Measurements from ENCODE around the gene CRYBG2. TPM values are rescaled to one million over a fixed set of nuclear protein-coding genes. Genes with fewer than 3 reads are reported as not detected.

The CRYBG2 gene
- total and polyA plus RNA-seq, 7 donors, result 0.55 to 21.0 (median 13.8) TPM; not detected in 2

GRCh38 chr1:26361605-26362122 lies 7.7 kb upstream of the CRYBG2 start:
- intact Hi-C loops (cut with DNase I), result no loop called here
- DNase-seq, result peak; percentile 56
- no peaks in the 10 kb centered on the region for H3K36me3 ChIP-seq
- H3K27ac ChIP-seq, result no peak overlapping the region
- WGBS, 2 donors, result 82 to 92% methylated on average over 12 of the region's 12 CpGs
- no peak overlapping the region for H3K4me3 ChIP-seq
- peaks cover 26 to 78% (median 60%) of the 10 kb centered on the region in 3 donors for H3K27me3 ChIP-seq
- peaks cover 0 to 12% (median 12%) of the 10 kb centered on the region in 4 donors for H3K4me1 ChIP-seq
- H3K9me3 ChIP-seq, result no peaks in the 10 kb centered on the region
- TF ChIP-seq EP300 (IDR thresholded peaks at IDR 0.05), result no peak
- no peak for TF ChIP-seq POLR2AphosphoS5 (IDR thresholded peaks at IDR 0.05)

GRCh38 chr1:26360807-26361604 lies 7.1 kb upstream of the CRYBG2 start:
- no peaks in the 10 kb centered on the region for H3K36me3 ChIP-seq
- WGBS, 2 donors, result 53 to 69% methylated on average over 27 of the region's 27 CpGs
- H3K9me3 ChIP-seq, result no peaks in the 10 kb centered on the region
- no peak overlapping the region for H3K27ac ChIP-seq
- H3K27me3 ChIP-seq, result peaks cover 26 to 78% (median 62%) of the 10 kb centered on the region in 3 donors
- TF ChIP-seq CTCF (IDR thresholded peaks at IDR 0.05) (no peak), EP300 (IDR thresholded peaks at IDR 0.05) (no peak), POLR2AphosphoS5 (IDR thresholded peaks at IDR 0.05) (no peak), POLR2A (IDR thresholded peaks at IDR 0.05) (no peak)
- DNase-seq, result peak; percentile 56
- H3K4me1 ChIP-seq, result peaks cover 0 to 12% (median 12%) of the 10 kb centered on the region in 4 donors
- peak overlapping the region in 2 of 4 donors; percentile 4 to 21 for H3K4me3 ChIP-seq
- intact Hi-C loops (cut with DNase I), result no loop called here

- Histone ChIP-seq H3K36me3 (no peaks in the 10 kb centered on the region), H3K27ac (no peak overlapping the region), H3K4me1 (peaks cover 0 to 12% (median 12%) of the 10 kb centered on the region in 4 donors), H3K4me3 (peak overlapping the region in 2 of 4 donors; percentile 4 to 21), H3K9me3 (no peaks in the 10 kb centered on the region), H3K27me3 (peaks cover 26 to 79% (median 66%) of the 10 kb centered on the region in 3 donors)
- DNase-seq, result peak; percentile 63
- no peak for TF ChIP-seq CTCF (IDR thresholded peaks at IDR 0.05)
- no peak for TF ChIP-seq POLR2AphosphoS5 (IDR thresholded peaks at IDR 0.05)
- no peak for TF ChIP-seq POLR2A (IDR thresholded peaks at IDR 0.05)
- no peak for TF ChIP-seq EP300 (IDR thresholded peaks at IDR 0.05)
- WGBS, 2 donors, result 3 to 4% methylated on average over 67 of the region's 67 CpGs
- intact Hi-C loops (cut with DNase I), result no loop called here
Observed at GRCh38 chr1:26359981-26360806, 6.3 kb upstream of the CRYBG2 start.

GRCh38 chr1:26358411-26359384 lies 4.8 kb upstream of the CRYBG2 start:
- H3K4me3 ChIP-seq, result no peak overlapping the region
- intact Hi-C loops (cut with DNase I), result no loop called here
- 29 to 53% methylated on average over 15 of the region's 15 CpGs for WGBS, 2 donors
- no peaks in the 10 kb centered on the region for H3K36me3 ChIP-seq
- DNase-seq, result no peak
- no peaks in the 10 kb centered on the region for H3K9me3 ChIP-seq
- no peak overlapping the region for H3K27ac ChIP-seq
- TF ChIP-seq POLR2A (IDR thresholded peaks at IDR 0.05) (peak in 1 of 2 donors; percentile 12), POLR2AphosphoS5 (IDR thresholded peaks at IDR 0.05) (no peak)
- peaks cover 0 to 12% (median 12%) of the 10 kb centered on the region in 4 donors for H3K4me1 ChIP-seq
- peaks cover 26 to 78% (median 60%) of the 10 kb centered on the region in 3 donors for H3K27me3 ChIP-seq

- Histone ChIP-seq H3K4me1 (peaks cover 0 to 12% (median 12%) of the 10 kb centered on the region in 4 donors), H3K27me3 (peaks cover 23 to 68% (median 49%) of the 10 kb centered on the region in 3 donors), H3K4me3 (no peak overlapping the region), H3K27ac (no peak overlapping the region), H3K9me3 (no peaks in the 10 kb centered on the region), H3K36me3 (no peaks in the 10 kb centered on the region)
- no peak for DNase-seq
- intact Hi-C loops (cut with DNase I), result no loop called here
- TF ChIP-seq CTCF (IDR thresholded peaks at IDR 0.05), result no peak
- no peak for TF ChIP-seq POLR2AphosphoS5 (IDR thresholded peaks at IDR 0.05)
- TF ChIP-seq POLR2A (IDR thresholded peaks at IDR 0.05), result no peak
- TF ChIP-seq EP300 (IDR thresholded peaks at IDR 0.05), result no peak
- WGBS, 2 donors, result 20 to 69% methylated on average over 10 of the region's 10 CpGs
Observed at GRCh38 chr1:26357121-26357602, 3.2 kb upstream of the CRYBG2 start.
